ENCODE measurements around the gene EPB41L5. TPM values are rescaled to one million over a fixed set of nuclear protein-coding genes. Genes with fewer than 3 reads are reported as not detected.

The EPB41L5 gene
- total and polyA plus RNA-seq, 9 of the 15 experiments (the other 6 are each of a cell fraction or from before 2014, with no cell fraction given): 2.3 to 14.1 (median 8.2) TPM

DNA sequence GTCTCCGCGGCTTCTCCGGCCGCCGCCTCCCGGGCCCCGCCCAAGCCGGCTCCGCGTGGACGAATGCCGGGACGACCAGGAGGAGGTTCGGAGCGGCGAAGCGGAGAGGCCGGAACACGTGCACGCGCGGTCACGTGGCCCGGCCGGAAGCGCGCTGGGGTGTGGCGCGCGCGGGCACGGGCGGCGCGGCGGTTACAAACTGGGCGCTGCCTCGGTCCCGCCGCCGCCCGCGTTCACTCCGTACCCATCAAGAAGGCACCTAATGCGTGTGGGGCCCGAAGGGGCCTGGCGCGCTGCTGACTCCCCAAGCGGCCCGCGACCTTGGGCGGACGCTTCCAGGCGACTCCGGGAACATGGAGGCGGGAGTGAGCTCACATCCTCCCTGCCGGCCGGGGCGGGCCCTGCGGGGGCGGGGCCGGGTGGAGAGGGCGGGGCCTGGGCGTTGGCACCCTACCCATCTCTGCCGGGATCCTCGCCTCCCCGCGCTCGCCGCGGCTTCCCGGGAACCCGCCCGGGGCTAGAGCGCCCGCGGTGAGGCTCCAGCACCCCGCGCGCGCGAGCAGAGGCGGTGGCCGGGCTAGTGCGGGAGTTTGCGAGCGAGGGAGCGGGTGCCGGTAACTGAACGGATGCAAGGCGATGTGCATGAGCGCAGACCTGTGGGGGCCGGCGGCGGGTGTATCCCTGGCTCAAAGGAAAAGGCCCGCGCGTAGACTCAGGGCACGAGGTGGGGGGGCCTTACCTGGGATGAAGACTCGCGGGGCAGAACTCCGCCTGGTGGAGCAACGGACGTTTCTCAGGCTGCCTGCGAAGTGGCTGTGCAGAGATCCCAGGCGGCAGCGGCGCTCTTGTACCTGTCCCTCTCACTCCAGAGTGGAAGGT, 210.4 kb downstream of the EPB41L5 start, which contains the start of gene TMEM185B (continued):
- TF ChIP-seq, protein P1, sequence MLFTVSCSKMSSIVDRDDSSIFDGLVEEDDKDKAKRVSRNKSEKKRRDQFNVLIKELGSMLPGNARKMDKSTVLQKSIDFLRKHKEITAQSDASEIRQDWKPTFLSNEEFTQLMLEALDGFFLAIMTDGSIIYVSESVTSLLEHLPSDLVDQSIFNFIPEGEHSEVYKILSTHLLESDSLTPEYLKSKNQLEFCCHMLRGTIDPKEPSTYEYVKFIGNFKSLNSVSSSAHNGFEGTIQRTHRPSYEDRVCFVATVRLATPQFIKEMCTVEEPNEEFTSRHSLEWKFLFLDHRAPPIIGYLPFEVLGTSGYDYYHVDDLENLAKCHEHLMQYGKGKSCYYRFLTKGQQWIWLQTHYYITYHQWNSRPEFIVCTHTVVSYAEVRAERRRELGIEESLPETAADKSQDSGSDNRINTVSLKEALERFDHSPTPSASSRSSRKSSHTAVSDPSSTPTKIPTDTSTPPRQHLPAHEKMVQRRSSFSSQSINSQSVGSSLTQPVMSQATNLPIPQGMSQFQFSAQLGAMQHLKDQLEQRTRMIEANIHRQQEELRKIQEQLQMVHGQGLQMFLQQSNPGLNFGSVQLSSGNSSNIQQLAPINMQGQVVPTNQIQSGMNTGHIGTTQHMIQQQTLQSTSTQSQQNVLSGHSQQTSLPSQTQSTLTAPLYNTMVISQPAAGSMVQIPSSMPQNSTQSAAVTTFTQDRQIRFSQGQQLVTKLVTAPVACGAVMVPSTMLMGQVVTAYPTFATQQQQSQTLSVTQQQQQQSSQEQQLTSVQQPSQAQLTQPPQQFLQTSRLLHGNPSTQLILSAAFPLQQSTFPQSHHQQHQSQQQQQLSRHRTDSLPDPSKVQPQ (CRISPR knock-in tag; IDR thresholded peaks at IDR 0.05; ENCODE audit: borderline replicate concordance): peak; percentile 95
- TF ChIP-seq POLR2A (conservative IDR thresholded peaks at IDR 0.05): peak; percentile 86
- TF ChIP-seq RAD21 (CRISPR knock-in tag; conservative IDR thresholded peaks at IDR 0.05 in 1 of 2, IDR thresholded peaks at IDR 0.05 in 1 of 2): peak in 1 of 2 experiments; percentile 28; a peak in 3 of 4 replicates

DNA sequence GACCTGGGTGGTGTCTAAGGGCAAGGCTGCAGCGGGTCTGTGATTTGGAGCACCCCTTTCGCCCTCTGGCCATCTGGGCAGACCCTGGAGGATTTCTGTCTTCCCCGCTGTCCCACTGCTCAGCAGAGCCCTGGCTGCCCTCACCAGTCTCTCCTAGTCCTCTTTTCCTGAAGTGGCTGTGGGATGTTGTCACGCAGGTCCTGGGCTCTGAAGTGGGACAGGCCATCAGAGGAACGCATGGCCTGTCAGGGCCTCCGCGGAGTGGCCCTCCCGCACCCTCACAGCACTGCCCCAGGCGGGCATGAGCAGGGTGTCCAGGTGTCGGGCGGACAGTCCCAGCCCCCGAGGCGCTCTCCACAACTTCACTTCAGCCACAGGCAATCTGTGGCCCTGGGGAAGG, 211.4 kb downstream of the EPB41L5 start:
- H3K4me1 ChIP-seq (replicated peaks in 1 of 2; ENCODE audit: control insufficient read depth in 2 of 2, insufficient read depth in 2 of 2, low read length in 2 of 2): peaks cover 34 to 37% of the 10 kb centered on the region in 2 experiments
- peaks cover 29% of the 10 kb centered on the region for H3K36me3 ChIP-seq (ENCODE audit: control insufficient read depth, insufficient read depth, low read length)
- H3K9me3 ChIP-seq (replicated peaks; ENCODE audit: control insufficient read depth, insufficient read depth, low read depth, low read length): 0 out of 2 replicates have a peak, but pooled peaks cover 2% of the 10 kb centered on the region
- peak overlapping the region; percentile 72 for H3K4me2 ChIP-seq (ENCODE audit: insufficient read depth, low read length)
- no peak for DNase-seq (ENCODE audit: extremely low read depth in 1 of 4, low spot score in 3 of 4)
- in situ Hi-C loops (cut with MboI): no loop called here
- intact Hi-C loops (cut with micrococcal nuclease): no loop called here
- no peak overlapping the region; the same call in 2 of the 3 replicates for H3K27ac ChIP-seq (ENCODE audit: extremely low read depth, low read depth, low read length)
- 88% methylated on average over 13 of the region's 13 CpGs for WGBS (ENCODE audit: insufficient coverage, low coverage, missing lambda C conversion rate)
- ATAC-seq: no peak
- peak overlapping the region in 1 of 2 experiments; percentile 92; a peak in 2 of 4 replicates for H3K9ac ChIP-seq (ENCODE audit: insufficient read depth in 1 of 2, low read depth in 2 of 2, low read length in 2 of 2)
- H3K27me3 ChIP-seq (ENCODE audit: control insufficient read depth in 2 of 2, insufficient read depth in 2 of 2, low read length in 2 of 2): no peaks in the 10 kb centered on the region; a peak in 1 of 5 replicates
- H3K79me2 ChIP-seq (ENCODE audit: control insufficient read depth, insufficient read depth, low read length): peaks cover 28% of the 10 kb centered on the region
- BruUV-seq (replicated peaks): no TSS peak
- H3K4me3 ChIP-seq: no peak overlapping the region
- no peak for FAIRE-seq
- H3K9me1 ChIP-seq (ENCODE audit: control insufficient read depth, insufficient read depth, low read length): no peaks in the 10 kb centered on the region
- H2AFZ ChIP-seq (ENCODE audit: low read depth, low read length): peak overlapping the region; percentile 94
- H4K20me1 ChIP-seq (replicated peaks; ENCODE audit: control insufficient read depth, insufficient read depth, low read length): no peaks in the 10 kb centered on the region
- CTCF ChIA-PET (ENCODE audit: low intra/inter-chr PET ratio): no interaction called here
- POLR2A ChIA-PET: interaction anchor here (1.7 kb wide), 1 partner anchor 13 kb away, joined by 10 read pairs; no protein-coding TSS in a partner anchor
- TF ChIP-seq TARDBP (IDR thresholded peaks at IDR 0.05): no peak
- TF ChIP-seq ZNF764 (CRISPR knock-in tag; IDR thresholded peaks at IDR 0.05; ENCODE audit: low read depth): no peak
- TF ChIP-seq, protein P2, sequence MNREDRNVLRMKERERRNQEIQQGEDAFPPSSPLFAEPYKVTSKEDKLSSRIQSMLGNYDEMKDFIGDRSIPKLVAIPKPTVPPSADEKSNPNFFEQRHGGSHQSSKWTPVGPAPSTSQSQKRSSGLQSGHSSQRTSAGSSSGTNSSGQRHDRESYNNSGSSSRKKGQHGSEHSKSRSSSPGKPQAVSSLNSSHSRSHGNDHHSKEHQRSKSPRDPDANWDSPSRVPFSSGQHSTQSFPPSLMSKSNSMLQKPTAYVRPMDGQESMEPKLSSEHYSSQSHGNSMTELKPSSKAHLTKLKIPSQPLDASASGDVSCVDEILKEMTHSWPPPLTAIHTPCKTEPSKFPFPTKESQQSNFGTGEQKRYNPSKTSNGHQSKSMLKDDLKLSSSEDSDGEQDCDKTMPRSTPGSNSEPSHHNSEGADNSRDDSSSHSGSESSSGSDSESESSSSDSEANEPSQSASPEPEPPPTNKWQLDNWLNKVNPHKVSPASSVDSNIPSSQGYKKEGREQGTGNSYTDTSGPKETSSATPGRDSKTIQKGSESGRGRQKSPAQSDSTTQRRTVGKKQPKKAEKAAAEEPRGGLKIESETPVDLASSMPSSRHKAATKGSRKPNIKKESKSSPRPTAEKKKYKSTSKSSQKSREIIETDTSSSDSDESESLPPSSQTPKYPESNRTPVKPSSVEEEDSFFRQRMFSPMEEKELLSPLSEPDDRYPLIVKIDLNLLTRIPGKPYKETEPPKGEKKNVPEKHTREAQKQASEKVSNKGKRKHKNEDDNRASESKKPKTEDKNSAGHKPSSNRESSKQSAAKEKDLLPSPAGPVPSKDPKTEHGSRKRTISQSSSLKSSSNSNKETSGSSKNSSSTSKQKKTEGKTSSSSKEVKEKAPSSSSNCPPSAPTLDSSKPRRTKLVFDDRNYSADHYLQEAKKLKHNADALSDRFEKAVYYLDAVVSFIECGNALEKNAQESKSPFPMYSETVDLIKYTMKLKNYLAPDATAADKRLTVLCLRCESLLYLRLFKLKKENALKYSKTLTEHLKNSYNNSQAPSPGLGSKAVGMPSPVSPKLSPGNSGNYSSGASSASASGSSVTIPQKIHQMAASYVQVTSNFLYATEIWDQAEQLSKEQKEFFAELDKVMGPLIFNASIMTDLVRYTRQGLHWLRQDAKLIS (CRISPR knock-in tag; IDR thresholded peaks at IDR 0.05): no peak
- no peak for TF ChIP-seq NCOR1 (IDR thresholded peaks at IDR 0.05)
- no peak for TF ChIP-seq RAD51 (IDR thresholded peaks at IDR 0.05; ENCODE audit: borderline replicate concordance, low read depth)
- no peak for TF ChIP-seq ARID1B (IDR thresholded peaks at IDR 0.05)
- TF ChIP-seq MTA3 (IDR thresholded peaks at IDR 0.05; ENCODE audit: borderline replicate concordance): no peak
- TF ChIP-seq, protein P3, sequence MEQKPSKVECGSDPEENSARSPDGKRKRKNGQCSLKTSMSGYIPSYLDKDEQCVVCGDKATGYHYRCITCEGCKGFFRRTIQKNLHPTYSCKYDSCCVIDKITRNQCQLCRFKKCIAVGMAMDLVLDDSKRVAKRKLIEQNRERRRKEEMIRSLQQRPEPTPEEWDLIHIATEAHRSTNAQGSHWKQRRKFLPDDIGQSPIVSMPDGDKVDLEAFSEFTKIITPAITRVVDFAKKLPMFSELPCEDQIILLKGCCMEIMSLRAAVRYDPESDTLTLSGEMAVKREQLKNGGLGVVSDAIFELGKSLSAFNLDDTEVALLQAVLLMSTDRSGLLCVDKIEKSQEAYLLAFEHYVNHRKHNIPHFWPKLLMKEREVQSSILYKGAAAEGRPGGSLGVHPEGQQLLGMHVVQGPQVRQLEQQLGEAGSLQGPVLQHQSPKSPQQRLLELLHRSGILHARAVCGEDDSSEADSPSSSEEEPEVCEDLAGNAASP (IDR thresholded peaks at IDR 0.05): no peak
- TF ChIP-seq TAF1 (IDR thresholded peaks at IDR 0.05; ENCODE audit: control insufficient read depth, extremely low read depth, insufficient read depth, low read length, severe bottlenecking): no peak
